Ascending aorta (tissue), 2 donors: ENCODE data around the gene AMIGO2. TPM values are rescaled to one million over a fixed set of nuclear protein-coding genes. Genes with fewer than 3 reads are reported as not detected.

Experiments
- DNase-seq, 2 donors: peaks; one replicate each; pipeline ENCODE4 v3.0.0-alpha.2; 2019; ENCODE audit warnings: low spot score in 2 of 2
- H3K27ac ChIP-seq, 2 donors: fragments of 200-600 bp; sonication (generic); one replicate each; pipeline ENCODE4 v1.5.1; 2016 to 2017; ENCODE audit warnings: mild to moderate bottlenecking in 1 of 2
- H3K27me3 ChIP-seq: fragments of 200-600 bp; sonication (generic); one replicate; pipeline ENCODE4 v1.5.1; 2017
- H3K36me3 ChIP-seq, 2 donors: fragments of 200-600 bp; sonication (generic); one replicate each; pipeline ENCODE4 v1.5.1; 2016
- H3K4me1 ChIP-seq, 2 donors: fragments of 200-600 bp; sonication (generic); one replicate each; pipeline ENCODE4 v1.5.1; 2016 to 2017; ENCODE audit warnings: mild to moderate bottlenecking in 1 of 2
- H3K4me3 ChIP-seq, 2 donors: fragments of 200-600 bp; sonication (generic); one replicate each; pipeline ENCODE4 v1.5.1; 2016 to 2017; ENCODE audit warnings: mild to moderate bottlenecking in 1 of 2
- H3K9me3 ChIP-seq, 2 donors: fragments of 200-600 bp; sonication (generic); one replicate each; pipeline ENCODE4 v1.5.1; 2016
- intact Hi-C: fragments of 100-400 bp; cut with DNase I; formaldehyde crosslinking; loops from one replicate; pipeline ENCODE4 v1.15.1; 2023
- total RNA-seq: library from RNA; depleted of rRNA; stranded (reverse); fragments of >200 nt; gene quantifications from one replicate; pipeline ENCODE4 v1.1.0, GENCODE V29; 2016
- TF ChIP-seq, protein P1 (sequence below), 3 experiments: fragments of 200-600 bp in 2 of 3; fragments of 450-650 bp in 1 of 3; sonication (generic) in 2 of 3; IDR thresholded peaks; one replicate each; pipeline ENCODE4 v1.5.1; 2016 to 2019; ENCODE audit warnings: antibody characterized with exemption in 3 of 3, mild to moderate bottlenecking in 1 of 3, moderate library complexity in 1 of 3

The AMIGO2 gene, protein sequence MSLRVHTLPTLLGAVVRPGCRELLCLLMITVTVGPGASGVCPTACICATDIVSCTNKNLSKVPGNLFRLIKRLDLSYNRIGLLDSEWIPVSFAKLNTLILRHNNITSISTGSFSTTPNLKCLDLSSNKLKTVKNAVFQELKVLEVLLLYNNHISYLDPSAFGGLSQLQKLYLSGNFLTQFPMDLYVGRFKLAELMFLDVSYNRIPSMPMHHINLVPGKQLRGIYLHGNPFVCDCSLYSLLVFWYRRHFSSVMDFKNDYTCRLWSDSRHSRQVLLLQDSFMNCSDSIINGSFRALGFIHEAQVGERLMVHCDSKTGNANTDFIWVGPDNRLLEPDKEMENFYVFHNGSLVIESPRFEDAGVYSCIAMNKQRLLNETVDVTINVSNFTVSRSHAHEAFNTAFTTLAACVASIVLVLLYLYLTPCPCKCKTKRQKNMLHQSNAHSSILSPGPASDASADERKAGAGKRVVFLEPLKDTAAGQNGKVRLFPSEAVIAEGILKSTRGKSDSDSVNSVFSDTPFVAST
- total RNA-seq, result 22.7 TPM

DNA sequence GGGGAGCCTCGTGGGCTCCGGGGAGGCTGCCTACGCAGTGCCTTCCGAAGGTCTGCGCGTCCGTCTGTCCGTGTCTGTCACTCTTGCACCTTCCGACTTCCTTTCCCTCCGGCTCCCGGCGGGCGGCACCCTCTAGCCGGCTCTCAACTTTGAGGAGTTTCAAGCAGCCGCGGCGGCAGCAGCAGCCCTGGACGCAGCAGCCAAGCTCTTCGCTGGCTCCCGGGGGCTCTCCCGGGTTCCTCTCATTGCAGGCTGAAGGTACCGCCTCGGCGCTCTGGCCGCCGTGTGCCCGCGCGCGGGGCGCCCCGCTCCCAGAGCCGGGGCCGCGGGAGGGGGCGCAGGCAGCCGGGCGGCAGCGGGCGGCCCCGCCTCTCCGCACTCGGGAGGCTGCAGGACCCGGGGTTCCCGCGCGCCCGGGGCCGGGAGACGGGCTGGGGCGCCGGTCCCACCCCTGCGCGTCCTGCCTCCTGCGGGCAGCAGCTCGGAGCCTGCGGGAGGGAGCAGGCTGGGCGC, at the start of gene AMIGO2, which contains the start of gene PCED1B:
TSS of gene AMIGO2 (minus strand) at position 492 of the 513 bp plus-strand sequence. CDS start 957 bp downstream, outside the sequence.
TSS of gene PCED1B (plus strand) at position 154 of the 513 bp plus-strand sequence. CDS start 155,443 bp downstream, outside the sequence.
- Histone ChIP-seq H3K36me3 (no peaks in the 10 kb centered on the region), H3K27me3 (no peaks in the 10 kb centered on the region), H3K4me1 (peaks cover 0 to 21% of the 10 kb centered on the region in 2 donors), H3K9me3 (no peaks in the 10 kb centered on the region), H3K4me3 (peak within 1 kb of the TSS; percentile 78 to 81), H3K27ac (peak within 1 kb of the TSS; percentile 96 to 99)
- peak; percentile 33 to 86 for DNase-seq
- TF ChIP-seq, protein P1, sequence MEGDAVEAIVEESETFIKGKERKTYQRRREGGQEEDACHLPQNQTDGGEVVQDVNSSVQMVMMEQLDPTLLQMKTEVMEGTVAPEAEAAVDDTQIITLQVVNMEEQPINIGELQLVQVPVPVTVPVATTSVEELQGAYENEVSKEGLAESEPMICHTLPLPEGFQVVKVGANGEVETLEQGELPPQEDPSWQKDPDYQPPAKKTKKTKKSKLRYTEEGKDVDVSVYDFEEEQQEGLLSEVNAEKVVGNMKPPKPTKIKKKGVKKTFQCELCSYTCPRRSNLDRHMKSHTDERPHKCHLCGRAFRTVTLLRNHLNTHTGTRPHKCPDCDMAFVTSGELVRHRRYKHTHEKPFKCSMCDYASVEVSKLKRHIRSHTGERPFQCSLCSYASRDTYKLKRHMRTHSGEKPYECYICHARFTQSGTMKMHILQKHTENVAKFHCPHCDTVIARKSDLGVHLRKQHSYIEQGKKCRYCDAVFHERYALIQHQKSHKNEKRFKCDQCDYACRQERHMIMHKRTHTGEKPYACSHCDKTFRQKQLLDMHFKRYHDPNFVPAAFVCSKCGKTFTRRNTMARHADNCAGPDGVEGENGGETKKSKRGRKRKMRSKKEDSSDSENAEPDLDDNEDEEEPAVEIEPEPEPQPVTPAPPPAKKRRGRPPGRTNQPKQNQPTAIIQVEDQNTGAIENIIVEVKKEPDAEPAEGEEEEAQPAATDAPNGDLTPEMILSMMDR (IDR thresholded peaks at IDR 0.05), result peak; percentile 35 to 42 (median 37)
- intact Hi-C loops, result loop anchor here (2.0 to 5.0 kb wide), 2 partner anchors 41 to 78 kb away; no protein-coding TSS in a partner anchor

DNA sequence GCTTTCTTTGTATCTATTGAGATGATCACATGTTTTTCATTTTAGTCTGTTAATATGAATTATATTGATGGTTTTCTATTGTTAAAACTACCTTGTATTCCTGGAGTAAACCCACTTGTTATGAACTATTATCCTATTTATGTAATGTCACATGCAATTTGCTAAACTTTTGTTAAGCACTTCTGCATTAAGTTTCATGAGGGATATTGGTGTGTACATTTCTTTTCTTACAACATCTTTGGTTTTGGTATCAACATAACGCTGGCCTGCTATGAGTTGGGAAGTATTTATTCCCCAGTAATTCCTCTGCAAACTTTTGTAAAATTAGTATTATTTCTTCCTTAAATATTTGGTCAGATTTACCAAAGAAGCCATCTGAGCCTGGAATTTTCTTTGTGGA, 46.5 kb upstream of the AMIGO2 start:
- TF ChIP-seq, protein P1 (IDR thresholded peaks at IDR 0.05), result no peak
- DNase-seq, result no peak
- no peaks in the 10 kb centered on the region for H3K27me3 ChIP-seq
- H3K4me3 ChIP-seq, result no peak overlapping the region
- H3K36me3 ChIP-seq, result no peaks in the 10 kb centered on the region
- H3K27ac ChIP-seq, result no peak overlapping the region
- no peaks in the 10 kb centered on the region for H3K9me3 ChIP-seq
- no peaks in the 10 kb centered on the region for H3K4me1 ChIP-seq
- intact Hi-C loops, result no loop called here

DNA sequence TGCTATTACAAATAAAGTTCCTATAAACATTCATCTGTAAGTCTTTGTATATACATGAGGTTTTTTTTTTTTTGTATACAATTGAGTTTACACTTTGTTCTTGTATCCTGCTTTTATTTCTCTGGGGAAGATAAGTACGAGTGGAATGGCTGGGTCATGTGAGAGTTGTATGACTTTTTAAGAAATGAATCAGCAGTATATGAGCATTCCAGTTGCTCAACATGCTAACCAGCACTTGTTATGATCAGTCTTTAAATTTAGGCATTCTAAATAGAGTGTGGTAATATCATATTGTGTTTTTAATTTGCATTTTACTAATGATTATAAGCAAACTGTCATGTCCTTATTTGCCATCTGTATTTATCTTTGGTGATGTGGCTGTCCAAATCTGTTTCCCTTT, 44.7 kb upstream of the AMIGO2 start:
- no peaks in the 10 kb centered on the region for H3K36me3 ChIP-seq
- no peak overlapping the region for H3K4me3 ChIP-seq
- TF ChIP-seq, protein P1 (IDR thresholded peaks at IDR 0.05), result no peak
- intact Hi-C loops, result no loop called here
- DNase-seq, result no peak
- H3K27me3 ChIP-seq, result no peaks in the 10 kb centered on the region
- H3K4me1 ChIP-seq, result peaks cover 0 to 2% of the 10 kb centered on the region in 2 donors
- H3K9me3 ChIP-seq, result no peaks in the 10 kb centered on the region
- no peak overlapping the region for H3K27ac ChIP-seq

DNA sequence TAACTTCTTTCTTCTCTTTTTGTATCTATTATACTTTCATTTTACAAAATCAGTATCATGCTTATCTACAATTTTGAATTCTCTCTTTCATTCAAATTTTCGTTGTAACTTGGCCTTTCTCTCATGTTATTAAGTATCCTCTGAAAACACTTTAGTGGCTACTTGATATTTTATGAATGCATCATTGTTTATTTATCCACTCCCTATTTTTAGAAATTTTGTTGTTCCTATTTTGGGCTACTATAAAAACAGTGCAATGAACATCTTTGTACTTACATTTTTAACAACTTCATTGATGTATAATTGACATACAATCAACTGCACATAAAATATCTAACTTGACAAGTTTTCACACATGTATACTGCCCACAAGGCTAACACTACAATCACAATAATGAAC, 44.0 kb upstream of the AMIGO2 start:
- intact Hi-C loops, result no loop called here
- TF ChIP-seq, protein P1 (IDR thresholded peaks at IDR 0.05), result no peak

DNA sequence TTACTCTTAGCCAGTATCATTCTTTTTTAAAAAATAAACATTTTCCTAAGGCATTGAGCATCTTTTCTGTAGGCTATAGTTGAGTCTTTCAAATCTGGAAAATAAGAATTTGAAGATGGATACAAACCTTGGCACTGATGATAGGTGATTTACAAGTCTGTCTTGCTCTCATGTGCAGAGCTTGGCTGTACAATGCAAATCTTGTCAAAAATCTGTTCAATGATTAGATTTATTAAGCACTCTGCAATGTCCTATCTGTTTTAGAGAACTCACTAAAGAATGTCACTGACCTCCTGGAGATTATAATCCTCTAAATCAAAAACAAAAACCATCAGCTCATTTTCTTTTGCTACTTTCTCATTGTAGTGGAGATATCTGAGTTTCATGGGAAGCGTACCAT, 42.8 kb upstream of the AMIGO2 start:
- peak overlapping the region in 1 of 2 donors; percentile 36 for H3K27ac ChIP-seq
- no peak for DNase-seq
- H3K4me1 ChIP-seq, result peaks cover 0 to 2% of the 10 kb centered on the region in 2 donors
- intact Hi-C loops, result no loop called here
- TF ChIP-seq, protein P1 (IDR thresholded peaks at IDR 0.05), result no peak
- H3K27me3 ChIP-seq, result no peaks in the 10 kb centered on the region
- H3K36me3 ChIP-seq, result no peaks in the 10 kb centered on the region
- H3K9me3 ChIP-seq, result no peaks in the 10 kb centered on the region
- H3K4me3 ChIP-seq, result no peak overlapping the region

More for the DNA sequence above, 44.0 kb upstream of the AMIGO2 start:
- Histone ChIP-seq H3K4me1 (peaks cover 0 to 2% of the 10 kb centered on the region in 2 donors), H3K9me3 (no peaks in the 10 kb centered on the region), H3K36me3 (no peaks in the 10 kb centered on the region), H3K4me3 (no peak overlapping the region), H3K27ac (peak overlapping the region in 1 of 2 donors; percentile 10), H3K27me3 (no peaks in the 10 kb centered on the region)
- no peak for DNase-seq
